ENCODE data around the gene PTBP1. TPM values are rescaled to one million over a fixed set of nuclear protein-coding genes. Genes with fewer than 3 reads are reported as not detected.

The PTBP1 gene
- total RNA-seq, result 229 and 250 TPM in 2 replicates

GRCh38 chr19:796692-797527 lies at the start of gene PTBP1:
TSS of gene PTBP1 (plus strand) at chr19:797452. CDS start at chr19:797498, 46 bp downstream.

GRCh38 chr19:750640-751423 lies 46.4 kb upstream of the PTBP1 start, which contains the start of gene MISP:
TSS of gene MISP (plus strand) at chr19:751112. CDS start at chr19:756947, 5,835 bp downstream.

GRCh38 chr19:821825-822503 lies 24.7 kb downstream of the PTBP1 start, which contains the start of gene PLPPR3:
TSS of gene PLPPR3 (minus strand) at chr19:821955. CDS start at chr19:821559, 396 bp downstream.

GRCh38 chr19:827710-828321 lies 30.6 kb downstream of the PTBP1 start, which contains the start of gene AZU1:
TSS of gene AZU1 (plus strand) at chr19:827837. CDS start at chr19:827847, 10 bp downstream.

GRCh38 chr19:840519-841206 lies 43.4 kb downstream of the PTBP1 start, which contains the start of gene PRTN3:
TSS of gene PRTN3 (plus strand) at chr19:840999. CDS start at chr19:841009, 10 bp downstream.

GRCh38 chr19:852136-853013 lies 55.1 kb downstream of the PTBP1 start, which contains the start of gene ELANE:
TSS of gene ELANE (plus strand) at chr19:852303. CDS start at chr19:852329, 26 bp downstream.

GRCh38 chr19:858868-859843 lies 61.9 kb downstream of the PTBP1 start, which contains the start of gene CFD:
TSS of gene CFD (plus strand) at chr19:859664. CDS start at chr19:859690, 26 bp downstream.

Other genes starting within 250 kb of the PTBP1 start
- 569 and 576 TPM in 2 replicates for gene BSG, start 224.9 kb upstream of the PTBP1 start, total RNA-seq
- 0.17 and 0.30 TPM in 2 replicates for gene HCN2, start 207.6 kb upstream of the PTBP1 start, total RNA-seq
- 25.6 and 28.4 TPM in 2 replicates for gene POLRMT, start 163.9 kb upstream of the PTBP1 start, total RNA-seq
- 0.30 and 0.34 TPM in 2 replicates for gene FGF22, start 157.6 kb upstream of the PTBP1 start, total RNA-seq
- 55.8 and 63.0 TPM in 2 replicates for gene RNF126, start 134.2 kb upstream of the PTBP1 start, total RNA-seq
- gene FSTL3, start 121.1 kb upstream of the PTBP1 start, total RNA-seq, result 81.8 and 89.3 TPM in 2 replicates
- gene PRSS57, start 102.0 kb upstream of the PTBP1 start, total RNA-seq, result not detected in 2 replicates
- gene PALM, start 88.5 kb upstream of the PTBP1 start, total RNA-seq, result 9.2 and 10.1 TPM in 2 replicates
- gene MISP, start 46.3 kb upstream of the PTBP1 start, total RNA-seq, result under 0.01 TPM in 1 of 2 replicates, not detected in the other
- 3.4 and 4.7 TPM in 2 replicates for gene PLPPR3, start 24.5 kb downstream of the PTBP1 start, total RNA-seq
- not detected in 2 replicates for gene AZU1, start 30.4 kb downstream of the PTBP1 start, total RNA-seq
- gene PRTN3, start 43.5 kb downstream of the PTBP1 start, total RNA-seq, result not detected in 2 replicates
- gene ELANE, start 54.9 kb downstream of the PTBP1 start, total RNA-seq, result 0.15 and 0.50 TPM in 2 replicates
- gene CFD, start 62.2 kb downstream of the PTBP1 start, total RNA-seq, result 7.0 and 7.6 TPM in 2 replicates
- 48.6 and 50.4 TPM in 2 replicates for gene MED16, start 95.7 kb downstream of the PTBP1 start, total RNA-seq
- not detected in 2 replicates for gene RNU6-9, start 96.0 kb downstream of the PTBP1 start, total RNA-seq
- gene R3HDM4, start 115.8 kb downstream of the PTBP1 start, total RNA-seq, result 35.1 and 38.0 TPM in 2 replicates
- not detected in 2 replicates for gene KISS1R, start 119.9 kb downstream of the PTBP1 start, total RNA-seq
- gene ARID3A, start 128.6 kb downstream of the PTBP1 start, total RNA-seq, result 6.7 and 8.7 TPM in 2 replicates
- gene WDR18, start 186.9 kb downstream of the PTBP1 start, total RNA-seq, result 80.5 and 86.7 TPM in 2 replicates
- 0.17 and 3.1 TPM in 2 replicates for gene GRIN3B, start 203.0 kb downstream of the PTBP1 start, total RNA-seq
- 115 and 128 TPM in 2 replicates for gene TMEM259, start 223.7 kb downstream of the PTBP1 start, total RNA-seq
- gene RNU6-2, start 224.1 kb downstream of the PTBP1 start, total RNA-seq, result not detected in 2 replicates
- gene CNN2, start 229.2 kb downstream of the PTBP1 start, total RNA-seq, result 303 and 326 TPM in 2 replicates
- gene ABCA7, start 242.7 kb downstream of the PTBP1 start, total RNA-seq, result 2.8 and 3.0 TPM in 2 replicates